HepG2 (cell line): ENCODE results near the gene FUOM. TPM values are rescaled to one million over a fixed set of nuclear protein-coding genes. Genes with fewer than 3 reads are reported as not detected.

ENCODE experiments used
- AGO1 ChIP-seq: fragments of 200-400 bp; formaldehyde crosslinking; IDR thresholded peaks from 2 replicates; pipeline ENCODE4 v1.6.1; 2017; ENCODE audit warnings: mild to moderate bottlenecking, low read depth, low read length, moderate library complexity; ENCODE audit not compliant: poor library complexity, severe bottlenecking
- BATF2 ChIP-seq: sonication (generic); formaldehyde crosslinking; IDR thresholded peaks from 2 replicates; pipeline ENCODE4 v1.8.0; 2022; ENCODE audit warnings: mild to moderate bottlenecking, missing genetic modification reagents, moderate library complexity
- BORCS8-MEF2B ChIP-seq: sonication (generic); formaldehyde crosslinking; IDR thresholded peaks from 2 replicates; pipeline ENCODE4 v1.8.0; 2022; ENCODE audit warnings: mild to moderate bottlenecking, missing genetic modification reagents
- BRD4 ChIP-seq: sonication (generic); formaldehyde crosslinking; IDR thresholded peaks from 2 replicates; pipeline ENCODE4 v1.4.0; 2020; ENCODE audit warnings: missing genetic modification reagents
- CEBPG ChIP-seq: IDR thresholded peaks from 2 replicates; pipeline ENCODE4 v1.6.1; 2016
- CREM ChIP-seq, 2 experiments: sonication (generic) in 1 of 2; formaldehyde crosslinking in 1 of 2; IDR thresholded peaks; 2 replicates each; pipeline versions ENCODE4 v1.4.0 to v1.6.1; 2016 to 2020; ENCODE audit warnings: antibody characterized with exemption in 1 of 2, mild to moderate bottlenecking in 1 of 2, missing genetic modification reagents in 1 of 2
- DMTF1 ChIP-seq: sonication (generic); formaldehyde crosslinking; IDR thresholded peaks from 2 replicates; pipeline ENCODE4 v1.4.0; 2020; ENCODE audit warnings: mild to moderate bottlenecking, missing genetic modification reagents
- ERF ChIP-seq: IDR thresholded peaks from 2 replicates; pipeline ENCODE4 v1.6.1; 2018; ENCODE audit warnings: missing biosample characterization, missing genetic modification reagents
- FOXK2 ChIP-seq: fragments of 450-650 bp; IDR thresholded peaks from 2 replicates; pipeline ENCODE4 v1.6.1; 2016
- GATA4 ChIP-seq: sonication (generic); IDR thresholded peaks from 2 replicates; pipeline ENCODE4 v1.6.1; 2016; ENCODE audit warnings: antibody characterized with exemption, low read depth, borderline replicate concordance
- HOXA5 ChIP-seq: sonication (generic); formaldehyde crosslinking; IDR thresholded peaks from 2 replicates; pipeline ENCODE4 v1.4.0; 2020; ENCODE audit warnings: missing genetic modification reagents
- KAT2B ChIP-seq: fragments of 150-350 bp; IDR thresholded peaks from 2 replicates; pipeline ENCODE4 v1.6.1; 2014; ENCODE audit warnings: low read depth, low read length, borderline replicate concordance
- KDM4B ChIP-seq: sonication (generic); formaldehyde crosslinking; IDR thresholded peaks from 2 replicates; pipeline ENCODE4 v1.4.0; 2020; ENCODE audit warnings: missing genetic modification reagents
- MAFF ChIP-seq: IDR thresholded peaks from 2 replicates; pipeline ENCODE4 v1.6.1; 2011; ENCODE audit warnings: low read depth, low read length, improper control_type of control experiment
- MAZ ChIP-seq, 2 experiments: sonication (generic) in 1 of 2; formaldehyde crosslinking in 1 of 2; IDR thresholded peaks; 2 replicates each; pipeline versions ENCODE4 v1.5.0 to v1.6.1; 2012 to 2020; ENCODE audit warnings: low read depth in 2 of 2, mild to moderate bottlenecking in 2 of 2, borderline replicate concordance in 1 of 2, improper control_type of control experiment in 1 of 2, low read length in 1 of 2, missing genetic modification reagents in 1 of 2, moderate library complexity in 1 of 2
- NFKB2 ChIP-seq: sonication (generic); formaldehyde crosslinking; IDR thresholded peaks from 2 replicates; pipeline ENCODE4 v1.4.0; 2020; ENCODE audit warnings: missing genetic modification reagents, borderline replicate concordance
- SYNCRIP ChIP-seq: fragments of 200-400 bp; formaldehyde crosslinking; IDR thresholded peaks from 2 replicates; pipeline ENCODE4 v1.6.1; 2018; ENCODE audit warnings: mild to moderate bottlenecking, low read depth, low read length; ENCODE audit not compliant: insufficient read depth
- ZNF264 ChIP-seq: sonication (generic); formaldehyde crosslinking; IDR thresholded peaks from 2 replicates; pipeline ENCODE4 v1.4.0; 2020; ENCODE audit warnings: missing genetic modification reagents
- ZNF598 ChIP-seq: sonication (generic); formaldehyde crosslinking; IDR thresholded peaks from 2 replicates; pipeline ENCODE4 v1.5.1; 2020; ENCODE audit warnings: mild to moderate bottlenecking, missing genetic modification reagents, borderline replicate concordance
- polyA plus RNA-seq, 8 experiments: library from polyadenylated mRNA; depleted of rRNA in 3 of 8; stranded (reverse) in 7 of 8; unstranded in 1 of 8; fragments of >200 nt; fragmentation: Illumina TruSeq in 4 of 8; extraction: Trizol in 4 of 8; gene quantifications; 2 replicates each; pipeline versions ENCODE4 v1.2.1 to v1.2.3, GENCODE V29; 2011 to 2016; ENCODE audit warnings: low read depth in 4 of 8, missing spikeins in 1 of 8, mixed read lengths in 1 of 8; ENCODE audit not compliant: insufficient read depth in 1 of 8
- total RNA-seq, 5 experiments: library from RNA; depleted of rRNA; stranded (reverse); fragments of >200 nt; fragmentation: Illumina TruSeq; extraction: Trizol; gene quantifications; 2 replicates each; pipeline ENCODE4 v1.2.3, GENCODE V29; 2016; ENCODE audit warnings: low read depth in 1 of 5
- TF ChIP-seq, protein P1 (sequence below): sonication (generic); formaldehyde crosslinking; IDR thresholded peaks from 2 replicates; pipeline ENCODE4 v1.5.0; 2020; ENCODE audit warnings: mild to moderate bottlenecking, missing genetic modification reagents
- TF ChIP-seq, protein P2 (sequence below): fragments of 450-650 bp; IDR thresholded peaks from 2 replicates; pipeline ENCODE4 v1.6.1; 2017; ENCODE audit warnings: mild to moderate bottlenecking

The FUOM gene
- total and polyA plus RNA-seq, 2 of the 13 experiments (the other 11 are each of a cell fraction or from before 2014, with no cell fraction given): 27.5 to 60.4 TPM

DNA sequence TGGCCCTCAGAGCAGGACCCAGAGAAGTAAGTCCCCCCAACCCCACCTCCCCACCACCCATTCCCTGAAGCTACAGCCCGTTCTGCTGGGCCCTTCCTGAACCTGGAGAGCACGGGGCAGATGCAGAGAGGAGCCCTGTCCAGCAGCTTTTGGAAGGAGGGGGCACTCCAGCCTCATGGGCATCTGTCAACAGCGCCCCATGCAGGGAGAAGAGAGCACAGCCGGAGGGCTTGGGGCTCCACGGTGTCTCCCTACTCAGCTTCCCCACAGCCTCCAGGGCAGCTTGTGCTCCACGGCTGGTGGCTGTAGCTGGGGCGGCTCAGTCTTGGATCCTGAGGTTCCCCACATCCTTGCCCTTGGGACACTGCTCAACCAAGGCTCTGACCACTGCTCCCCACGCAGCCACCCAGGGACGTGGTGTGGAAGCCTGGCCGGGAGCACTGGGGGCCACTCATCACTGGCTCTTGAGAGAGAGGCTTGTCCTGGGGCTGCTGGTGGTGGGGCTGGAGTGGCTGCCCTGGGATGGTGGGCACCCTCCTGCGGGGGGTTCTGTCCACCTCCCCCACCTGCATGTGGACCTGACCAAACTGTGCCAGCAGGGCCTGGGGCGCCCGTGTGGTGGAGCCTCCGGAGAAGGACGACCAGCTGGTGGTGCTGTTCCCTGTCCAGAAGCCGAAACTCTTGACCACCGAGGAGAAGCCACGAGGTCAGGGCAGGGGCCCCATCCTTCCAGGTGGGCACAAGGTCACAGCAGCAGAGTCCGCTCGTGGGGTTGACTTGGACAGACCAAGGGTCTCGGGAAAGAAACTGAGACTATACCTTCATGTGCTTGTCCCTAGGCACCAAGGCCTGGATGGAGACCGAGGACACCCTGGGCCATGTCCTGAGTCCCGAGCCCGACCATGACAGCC is 6.2 kb downstream of the FUOM start (continued):
- TF ChIP-seq AGO1 (peak; percentile 90), GATA4 (no peak), NFKB2 (CRISPR knock-in tag) (0 out of 2 replicates have a peak, but pooled peaks have one; percentile 21), ZNF264 (CRISPR knock-in tag) (0 out of 2 replicates have a peak, but pooled peaks have one; percentile 43), MAFF (no peak), KDM4B (CRISPR knock-in tag) (no peak), BATF2 (CRISPR knock-in tag) (no peak), CEBPG (CRISPR knock-in tag) (no peak), ZNF598 (CRISPR knock-in tag) (no peak), ERF (CRISPR knock-in tag) (no peak), KAT2B (no peak), HOXA5 (CRISPR knock-in tag) (no peak), DMTF1 (CRISPR knock-in tag) (no peak), CREM (IDR thresholded peaks at IDR 0.05) (no peak), CREM (CRISPR knock-in tag; IDR thresholded peaks at IDR 0.05) (no peak), SYNCRIP (no peak), BRD4 (no peak), FOXK2 (no peak), MAZ (IDR thresholded peaks at IDR 0.05; ENCODE audit: borderline replicate concordance, low read depth, low read length) (no peak), MAZ (CRISPR knock-in tag; IDR thresholded peaks at IDR 0.05; ENCODE audit: low read depth) (0 out of 2 replicates have a peak, but pooled peaks have one; percentile 2), BORCS8-MEF2B (CRISPR knock-in tag) (no peak)
- TF ChIP-seq, protein P1, sequence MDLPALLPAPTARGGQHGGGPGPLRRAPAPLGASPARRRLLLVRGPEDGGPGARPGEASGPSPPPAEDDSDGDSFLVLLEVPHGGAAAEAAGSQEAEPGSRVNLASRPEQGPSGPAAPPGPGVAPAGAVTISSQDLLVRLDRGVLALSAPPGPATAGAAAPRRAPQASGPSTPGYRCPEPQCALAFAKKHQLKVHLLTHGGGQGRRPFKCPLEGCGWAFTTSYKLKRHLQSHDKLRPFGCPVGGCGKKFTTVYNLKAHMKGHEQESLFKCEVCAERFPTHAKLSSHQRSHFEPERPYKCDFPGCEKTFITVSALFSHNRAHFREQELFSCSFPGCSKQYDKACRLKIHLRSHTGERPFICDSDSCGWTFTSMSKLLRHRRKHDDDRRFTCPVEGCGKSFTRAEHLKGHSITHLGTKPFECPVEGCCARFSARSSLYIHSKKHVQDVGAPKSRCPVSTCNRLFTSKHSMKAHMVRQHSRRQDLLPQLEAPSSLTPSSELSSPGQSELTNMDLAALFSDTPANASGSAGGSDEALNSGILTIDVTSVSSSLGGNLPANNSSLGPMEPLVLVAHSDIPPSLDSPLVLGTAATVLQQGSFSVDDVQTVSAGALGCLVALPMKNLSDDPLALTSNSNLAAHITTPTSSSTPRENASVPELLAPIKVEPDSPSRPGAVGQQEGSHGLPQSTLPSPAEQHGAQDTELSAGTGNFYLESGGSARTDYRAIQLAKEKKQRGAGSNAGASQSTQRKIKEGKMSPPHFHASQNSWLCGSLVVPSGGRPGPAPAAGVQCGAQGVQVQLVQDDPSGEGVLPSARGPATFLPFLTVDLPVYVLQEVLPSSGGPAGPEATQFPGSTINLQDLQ (CRISPR knock-in tag): no peak
- TF ChIP-seq, protein P2, sequence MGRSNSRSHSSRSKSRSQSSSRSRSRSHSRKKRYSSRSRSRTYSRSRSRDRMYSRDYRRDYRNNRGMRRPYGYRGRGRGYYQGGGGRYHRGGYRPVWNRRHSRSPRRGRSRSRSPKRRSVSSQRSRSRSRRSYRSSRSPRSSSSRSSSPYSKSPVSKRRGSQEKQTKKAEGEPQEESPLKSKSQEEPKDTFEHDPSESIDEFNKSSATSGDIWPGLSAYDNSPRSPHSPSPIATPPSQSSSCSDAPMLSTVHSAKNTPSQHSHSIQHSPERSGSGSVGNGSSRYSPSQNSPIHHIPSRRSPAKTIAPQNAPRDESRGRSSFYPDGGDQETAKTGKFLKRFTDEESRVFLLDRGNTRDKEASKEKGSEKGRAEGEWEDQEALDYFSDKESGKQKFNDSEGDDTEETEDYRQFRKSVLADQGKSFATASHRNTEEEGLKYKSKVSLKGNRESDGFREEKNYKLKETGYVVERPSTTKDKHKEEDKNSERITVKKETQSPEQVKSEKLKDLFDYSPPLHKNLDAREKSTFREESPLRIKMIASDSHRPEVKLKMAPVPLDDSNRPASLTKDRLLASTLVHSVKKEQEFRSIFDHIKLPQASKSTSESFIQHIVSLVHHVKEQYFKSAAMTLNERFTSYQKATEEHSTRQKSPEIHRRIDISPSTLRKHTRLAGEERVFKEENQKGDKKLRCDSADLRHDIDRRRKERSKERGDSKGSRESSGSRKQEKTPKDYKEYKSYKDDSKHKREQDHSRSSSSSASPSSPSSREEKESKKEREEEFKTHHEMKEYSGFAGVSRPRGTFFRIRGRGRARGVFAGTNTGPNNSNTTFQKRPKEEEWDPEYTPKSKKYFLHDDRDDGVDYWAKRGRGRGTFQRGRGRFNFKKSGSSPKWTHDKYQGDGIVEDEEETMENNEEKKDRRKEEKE: no peak
